Left cardiac atrium (tissue), 4 donors: ENCODE results near the gene LRRC41. TPM values are rescaled to one million over a fixed set of nuclear protein-coding genes. Genes with fewer than 3 reads are reported as not detected.
"Not testable (repeated sequence)": the region's sequence is repeated elsewhere in the genome, so short reads cannot be mapped to it uniquely, and the experiment has no call there.

Experiments
- ATAC-seq, 2 donors: fragments of 200-7000 bp; cut with Tn5 transposase; one replicate each; pipeline ENCODE4 v1.9.1; 2020; ENCODE audit warnings: mild to moderate bottlenecking in 2 of 2, moderate library complexity in 2 of 2
- DNase-seq: peaks from one replicate; pipeline ENCODE4 v3.0.0-alpha.2; 2020
- intact Hi-C, 2 donors: fragments of 100-400 bp; cut with DNase I; formaldehyde crosslinking; loops; one replicate each; pipeline versions ENCODE4 v1.14.1 to v1.15.1; 2022 to 2023
- long read RNA-seq: library from polyadenylated mRNA; unstranded; transcript quantifications from one replicate; pipeline ENCODE4 v2.0.0, GENCODE V29; 2021
- total RNA-seq, 2 donors: library from RNA; stranded (reverse); fragmentation: NEBNext Ultra II Directional; extraction: Animal tissue kit (Norgen Biotek cat#: 25700); gene quantifications; one replicate each; pipeline ENCODE4 v1.2.1, GENCODE V29; 2021
- donor health status: DM: no; HTN: yes; CAD: no.
- donor health status: DM: no; HTN: yes; CAD: no; lungs with severe emphysema.
- donor health status: DM: yes; HTN: yes; CAD: no.
- donor health status: Dilated cardiomyopathy.

LRRC41 gene, protein sequence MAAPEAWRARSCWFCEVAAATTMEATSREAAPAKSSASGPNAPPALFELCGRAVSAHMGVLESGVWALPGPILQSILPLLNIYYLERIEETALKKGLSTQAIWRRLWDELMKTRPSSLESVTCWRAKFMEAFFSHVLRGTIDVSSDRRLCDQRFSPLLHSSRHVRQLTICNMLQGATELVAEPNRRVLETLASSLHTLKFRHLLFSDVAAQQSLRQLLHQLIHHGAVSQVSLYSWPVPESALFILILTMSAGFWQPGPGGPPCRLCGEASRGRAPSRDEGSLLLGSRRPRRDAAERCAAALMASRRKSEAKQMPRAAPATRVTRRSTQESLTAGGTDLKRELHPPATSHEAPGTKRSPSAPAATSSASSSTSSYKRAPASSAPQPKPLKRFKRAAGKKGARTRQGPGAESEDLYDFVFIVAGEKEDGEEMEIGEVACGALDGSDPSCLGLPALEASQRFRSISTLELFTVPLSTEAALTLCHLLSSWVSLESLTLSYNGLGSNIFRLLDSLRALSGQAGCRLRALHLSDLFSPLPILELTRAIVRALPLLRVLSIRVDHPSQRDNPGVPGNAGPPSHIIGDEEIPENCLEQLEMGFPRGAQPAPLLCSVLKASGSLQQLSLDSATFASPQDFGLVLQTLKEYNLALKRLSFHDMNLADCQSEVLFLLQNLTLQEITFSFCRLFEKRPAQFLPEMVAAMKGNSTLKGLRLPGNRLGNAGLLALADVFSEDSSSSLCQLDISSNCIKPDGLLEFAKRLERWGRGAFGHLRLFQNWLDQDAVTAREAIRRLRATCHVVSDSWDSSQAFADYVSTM
- total RNA-seq, result 10 to 100 TPM; 34.5 to 46.4 TPM
- long read RNA-seq, full-length matches to known transcripts, result 76 of 107 reads
- long read RNA-seq, partial matches to known transcripts, result 19 of 107 reads
- long read RNA-seq, other reads (novel, unspliced or antisense), result 12 of 107 reads

DNA sequence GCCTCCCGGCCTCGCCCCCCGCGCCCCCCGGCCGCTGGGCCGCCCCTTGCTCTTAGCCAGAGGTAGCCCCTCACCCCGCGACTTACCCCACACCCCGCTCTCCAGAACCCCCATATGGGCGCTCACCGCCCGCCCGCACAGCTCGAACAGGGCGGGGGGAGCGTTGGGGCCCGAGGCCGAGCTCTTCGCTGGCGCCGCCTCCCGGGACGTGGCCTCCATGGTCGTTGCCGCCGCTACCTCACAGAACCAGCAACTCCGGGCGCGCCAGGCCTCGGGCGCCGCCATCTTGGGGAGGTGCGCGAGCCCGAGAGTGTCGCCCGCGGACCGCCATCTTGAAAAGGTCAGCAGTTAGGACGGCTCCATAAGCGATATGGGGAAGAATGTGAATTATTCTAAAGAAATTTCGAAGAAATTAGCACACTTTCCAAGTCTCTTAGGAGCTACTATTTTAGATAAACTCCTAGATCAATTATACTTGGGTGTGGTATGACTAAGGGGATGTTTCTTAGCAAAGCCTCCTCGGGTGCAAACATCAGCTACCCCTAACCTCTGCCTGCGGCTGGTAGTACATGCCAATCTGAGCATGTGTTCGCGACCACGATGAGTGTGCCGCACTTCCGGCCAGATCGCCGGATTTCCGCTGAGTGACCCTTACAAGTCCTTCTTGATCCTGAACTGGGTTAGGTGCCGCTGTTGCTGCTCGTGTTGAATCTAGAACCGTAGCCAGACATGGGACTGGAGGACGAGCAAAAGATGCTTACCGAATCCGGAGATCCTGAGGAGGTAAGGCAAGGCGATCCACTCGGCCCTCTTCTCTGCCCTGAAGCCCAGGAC, at the start of gene LRRC41, which contains the start of gene UQCRH:
Gene LRRC41, minus strand, starts transcription at position 579 of the 834 bp plus-strand sequence. Its CDS starts 294 bp downstream, at position 285.
Gene UQCRH, plus strand, starts transcription at position 661 of the 834 bp plus-strand sequence. Its CDS starts 69 bp downstream, at position 730.
- peak; percentile 92 to 93 for ATAC-seq
- intact Hi-C loops, result loop anchor here in 1 of 2 donors (2.0 kb wide), 1 partner anchor 38 kb away; the partner anchor contains the start of gene NSUN4
- DNase-seq, result peak; percentile 96

DNA sequence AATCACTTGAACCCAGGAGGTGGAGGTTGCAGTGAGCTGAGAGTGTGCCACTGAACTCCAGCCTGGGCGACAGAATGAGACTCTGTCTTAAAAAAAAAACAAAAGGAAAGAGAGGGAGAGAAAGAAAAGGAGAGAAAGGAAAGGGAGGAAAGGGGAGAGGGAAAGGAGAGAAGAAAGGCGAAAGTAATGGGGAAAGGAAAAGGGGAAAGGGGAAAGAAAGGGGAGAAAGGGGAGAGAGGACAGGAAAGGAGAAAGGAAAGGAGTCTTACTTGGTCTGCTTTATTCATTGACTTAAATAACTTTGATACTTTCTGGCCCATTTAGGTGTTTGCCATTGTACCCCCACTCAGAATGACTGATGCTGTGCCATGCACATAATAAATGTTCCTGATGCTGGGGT, 48.9 kb upstream of the LRRC41 start:
- DNase-seq, result no peak
- intact Hi-C loops, result no loop called here
- ATAC-seq, result no peak

DNA sequence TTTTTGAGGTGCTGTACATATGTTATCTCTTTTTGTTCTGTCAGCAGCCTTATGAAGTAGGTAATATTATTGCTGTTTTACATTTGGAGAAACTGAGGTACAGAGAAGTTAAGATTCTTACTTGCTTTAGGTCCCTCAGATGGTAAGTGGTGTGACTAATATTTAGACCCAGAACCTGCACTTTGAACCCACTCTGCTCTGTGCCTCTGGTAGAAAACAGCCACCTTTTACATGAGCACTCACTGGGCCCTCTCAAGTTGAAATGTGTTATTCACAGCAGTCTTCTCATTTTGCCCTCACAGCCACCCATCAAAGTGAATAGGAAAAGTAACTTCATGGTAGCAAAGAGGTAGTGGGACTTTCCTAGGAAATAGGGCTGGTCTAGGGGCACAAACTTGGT, 41.9 kb upstream of the LRRC41 start:
- DNase-seq, result no peak
- ATAC-seq, result no peak
- intact Hi-C loops, result loop anchor here (10.0 kb wide), 2 partner anchors 90 to 100 kb away; partner anchors contain the start of gene RAD54L (in 1 of the 2)

DNA sequence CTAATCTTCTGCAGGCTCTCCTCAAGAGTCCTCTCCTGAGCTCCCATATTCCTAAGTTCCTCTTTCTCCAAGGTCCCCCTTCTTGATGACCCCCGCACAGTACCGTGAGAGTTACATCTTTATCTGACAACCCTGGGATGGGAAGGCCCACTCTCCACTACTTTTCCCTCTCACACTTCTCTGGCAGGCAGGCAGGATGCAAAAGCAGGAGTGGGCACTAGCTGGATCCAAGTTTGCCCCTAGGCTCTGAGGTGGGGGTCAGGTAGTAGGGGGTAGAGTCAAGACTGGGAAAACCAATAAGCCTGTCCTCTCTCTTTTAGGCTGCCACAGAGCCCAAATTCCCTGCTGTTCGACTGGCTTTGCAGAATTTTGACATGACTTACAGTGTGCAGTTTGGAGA, 41.1 kb upstream of the LRRC41 start:
- DNase-seq, result no peak
- intact Hi-C loops, result loop anchor here (10.0 kb wide), 2 partner anchors 90 to 100 kb away; partner anchors contain the start of gene RAD54L (in 1 of the 2)
- no peak for ATAC-seq

DNA sequence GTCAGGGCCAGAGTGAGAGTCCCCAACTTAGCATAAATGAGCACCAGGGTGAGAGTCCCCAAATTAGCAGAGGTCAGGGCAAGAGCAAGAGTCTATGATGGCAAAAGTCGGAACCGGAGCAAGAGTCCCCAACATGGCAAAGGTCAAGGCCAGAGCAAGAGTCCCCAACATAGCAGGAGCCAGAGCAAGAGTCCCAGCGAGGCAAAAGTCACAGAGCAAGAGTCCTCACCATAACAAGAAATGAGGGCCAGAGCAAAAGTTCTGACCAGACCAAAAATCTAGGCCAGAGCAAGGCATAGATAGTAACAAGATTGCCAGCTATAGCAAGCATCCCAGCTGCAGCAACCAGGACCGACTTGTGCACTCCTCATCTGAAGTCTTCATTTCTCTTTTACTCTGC, 40.3 kb upstream of the LRRC41 start:
- ATAC-seq, result no peak
- no peak for DNase-seq
- intact Hi-C loops, result loop anchor here (10.0 kb wide), 2 partner anchors 89 to 99 kb away; partner anchors contain the start of gene RAD54L (in 1 of the 2)

DNA sequence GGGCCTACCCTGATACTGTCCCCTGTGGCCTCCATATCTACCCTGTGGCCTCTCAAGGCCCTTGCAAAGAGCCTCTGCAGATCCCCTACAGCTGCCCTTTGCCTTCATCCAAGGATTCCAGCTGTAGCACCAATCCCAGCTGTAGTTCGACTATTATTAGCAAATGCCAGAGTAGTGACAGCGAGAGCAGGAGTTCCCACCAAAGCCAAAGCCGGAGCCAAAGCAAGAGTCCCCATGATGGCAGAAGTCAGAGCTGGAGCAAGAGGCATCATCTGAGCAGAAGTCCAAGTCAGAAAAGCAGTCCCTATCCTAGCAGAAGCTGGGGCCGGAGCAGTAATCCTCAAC, 39.9 kb upstream of the LRRC41 start:
- intact Hi-C loops, result loop anchor here (10.0 kb wide), 2 partner anchors 89 to 99 kb away; partner anchors contain the start of gene RAD54L (in 1 of the 2)
- no peak for DNase-seq
- ATAC-seq, result no peak

DNA sequence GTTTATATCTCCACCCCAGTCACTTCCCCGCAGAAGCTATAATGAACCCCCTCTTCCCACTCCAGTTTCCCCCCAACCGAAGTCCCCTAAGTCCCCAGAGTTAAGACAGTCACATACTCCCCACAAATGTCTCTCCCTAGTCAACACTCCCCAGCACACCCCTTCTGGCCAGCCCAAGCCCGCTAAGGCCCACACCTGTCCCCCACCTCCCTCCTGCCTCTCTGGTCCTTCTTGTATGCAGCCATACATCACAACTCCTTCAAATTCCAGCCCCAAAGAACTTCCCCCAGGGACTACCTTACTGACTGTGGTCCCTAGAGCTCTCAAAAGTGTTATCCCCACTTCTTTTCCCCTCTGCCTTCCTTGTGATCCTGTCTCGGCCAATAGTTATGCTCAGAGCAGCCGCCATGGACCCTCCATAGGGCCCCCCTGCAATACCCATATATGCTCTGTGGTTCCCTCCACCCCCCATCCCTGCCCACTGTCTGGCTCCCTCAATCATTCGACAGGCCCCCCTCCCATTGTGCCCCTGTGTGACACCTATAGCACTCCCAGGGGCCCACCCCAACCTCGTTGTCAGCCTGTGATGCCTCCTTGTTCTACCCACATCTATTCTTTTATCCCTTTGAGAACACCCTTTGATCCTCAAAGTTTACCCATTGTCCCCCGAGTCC, 39.4 kb upstream of the LRRC41 start:
- no peak for ATAC-seq
- DNase-seq, result no peak
- intact Hi-C loops, result loop anchor here (10.0 kb wide), 2 partner anchors 88 to 98 kb away; partner anchors contain the start of gene RAD54L (in 1 of the 2)

DNA sequence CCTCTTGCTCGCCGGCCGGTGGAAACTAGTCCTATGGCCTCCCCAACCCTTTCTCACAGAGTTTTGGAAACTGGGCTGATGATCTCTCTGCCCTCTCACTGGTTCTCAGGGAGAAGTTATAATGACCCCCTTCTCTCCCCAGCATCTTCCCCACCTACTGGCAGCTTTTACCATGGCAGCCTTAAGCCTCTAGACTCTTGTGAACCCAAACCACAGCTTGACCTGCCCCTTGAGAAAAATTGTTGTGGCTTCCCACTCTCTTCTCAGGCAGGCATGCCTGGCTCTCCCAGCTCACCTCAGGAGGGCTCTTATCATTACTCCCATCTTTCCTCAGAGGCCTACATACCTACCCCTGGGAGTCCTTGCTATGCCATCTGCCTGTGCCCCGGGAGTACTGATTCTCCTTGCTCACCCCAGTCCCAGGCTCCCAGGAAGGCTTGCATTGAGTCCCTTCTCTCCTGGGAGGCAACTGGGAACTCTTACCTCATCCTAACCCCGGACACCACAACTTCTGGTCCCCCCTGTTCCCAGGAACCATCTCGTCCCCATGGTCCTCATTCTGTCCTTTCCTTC, 38.8 kb upstream of the LRRC41 start:
- ATAC-seq, result no peak
- no peak for DNase-seq
- intact Hi-C loops, result loop anchor here (10.0 kb wide), 2 partner anchors 87 to 97 kb away; partner anchors contain the start of gene RAD54L (in 1 of the 2)

DNA sequence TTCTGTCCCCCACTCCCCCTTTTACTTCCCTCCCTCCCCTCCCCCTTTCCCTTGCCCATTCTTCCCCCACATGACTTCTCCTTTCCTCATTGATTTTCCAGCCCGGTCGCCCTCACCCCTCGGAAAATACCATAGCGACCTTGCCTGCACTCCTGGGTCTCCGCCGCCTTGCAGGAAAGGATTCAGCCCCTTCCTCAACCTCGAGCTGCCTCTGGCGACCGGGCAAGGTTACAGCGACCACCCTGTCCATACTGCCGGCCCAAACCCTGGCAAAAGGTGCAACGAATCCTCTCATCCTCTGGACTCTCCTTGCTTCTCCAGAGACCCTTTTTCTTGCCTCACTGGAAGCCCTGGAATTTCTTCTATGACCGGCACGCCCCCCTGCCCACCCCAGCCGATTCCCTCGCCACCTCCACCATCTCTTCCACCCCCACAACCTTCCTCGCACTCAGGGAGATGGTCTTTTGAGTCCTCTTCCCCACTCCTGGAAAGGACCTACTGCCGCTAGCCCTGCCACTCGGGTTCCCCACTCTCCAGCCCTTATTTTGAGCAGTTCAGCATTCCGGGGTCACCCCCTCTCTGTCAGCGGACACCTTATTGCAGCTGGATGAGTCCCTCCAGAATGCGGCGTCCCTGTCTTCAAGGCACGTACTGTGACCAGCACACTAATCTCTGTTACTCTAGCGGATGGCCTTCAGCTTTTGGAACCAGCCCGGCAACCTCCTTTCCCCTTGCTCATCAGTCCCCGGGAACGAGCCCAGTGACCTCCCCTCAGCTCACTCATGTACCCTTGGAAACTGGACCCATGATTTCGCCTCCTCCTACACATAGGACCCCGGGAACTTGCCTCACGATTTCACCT, 38.0 kb upstream of the LRRC41 start:
- ATAC-seq (no peak), DNase-seq (peak; percentile 25)
- intact Hi-C loops, result loop anchor here (2.0 to 10.0 kb wide), 3 partner anchors 39 to 97 kb away; partner anchors contain the start of genes LRRC41 (in 1 of the 2), RAD54L (in 1 of the 2) and UQCRH (in 1 of the 2)

DNA sequence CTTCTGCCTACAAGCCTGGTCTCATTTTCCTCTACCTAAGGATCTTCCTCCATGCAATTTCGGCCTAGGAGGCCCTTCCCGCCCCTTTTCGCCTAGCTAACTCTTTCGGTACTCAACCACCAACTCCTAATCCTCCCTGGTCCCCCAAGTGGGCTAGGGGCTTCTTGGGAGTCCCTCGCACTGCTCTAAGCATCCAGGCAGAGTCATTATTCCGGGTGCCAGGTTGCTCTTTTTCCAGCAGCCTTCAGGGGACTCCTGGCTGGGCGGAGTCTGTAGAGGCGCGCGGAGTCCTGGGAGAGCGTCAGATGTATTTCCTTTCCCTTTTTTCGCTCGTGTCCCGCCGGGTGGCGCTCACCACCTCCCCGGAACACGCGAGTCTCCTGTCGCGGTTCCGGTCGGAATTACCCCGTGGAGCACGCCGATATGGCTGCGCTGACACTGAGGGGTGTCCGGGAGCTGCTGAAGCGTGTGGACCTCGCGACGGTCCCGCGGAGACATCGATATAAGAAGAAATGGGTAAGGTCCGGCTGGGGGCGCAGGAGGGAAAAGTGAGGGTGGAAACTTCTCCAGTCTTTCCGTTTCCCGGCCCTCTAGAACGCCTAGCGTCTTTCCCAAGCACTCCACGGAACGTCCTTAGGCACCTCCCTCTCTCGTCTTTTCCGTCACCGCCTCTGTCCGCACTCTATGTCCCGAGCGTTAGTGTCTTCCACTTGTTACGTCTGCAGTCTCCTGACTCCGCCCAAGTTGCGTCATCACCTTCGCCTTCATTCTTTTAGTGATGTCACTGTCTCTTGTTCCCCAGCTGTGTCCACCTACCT, 37.2 kb upstream of the LRRC41 start, which contains the start of gene NSUN4:
Gene NSUN4, plus strand, starts transcription at position 404 of the 818 bp plus-strand sequence. Its CDS starts 20 bp downstream, at position 424.
- ATAC-seq (peak; percentile 96), DNase-seq (peak; percentile 94)
- intact Hi-C loops, result loop anchor here (2.0 to 10.0 kb wide), 3 partner anchors 38 to 96 kb away; partner anchors contain the start of genes LRRC41 (in 1 of the 2), RAD54L (in 1 of the 2) and UQCRH (in 1 of the 2)

DNA sequence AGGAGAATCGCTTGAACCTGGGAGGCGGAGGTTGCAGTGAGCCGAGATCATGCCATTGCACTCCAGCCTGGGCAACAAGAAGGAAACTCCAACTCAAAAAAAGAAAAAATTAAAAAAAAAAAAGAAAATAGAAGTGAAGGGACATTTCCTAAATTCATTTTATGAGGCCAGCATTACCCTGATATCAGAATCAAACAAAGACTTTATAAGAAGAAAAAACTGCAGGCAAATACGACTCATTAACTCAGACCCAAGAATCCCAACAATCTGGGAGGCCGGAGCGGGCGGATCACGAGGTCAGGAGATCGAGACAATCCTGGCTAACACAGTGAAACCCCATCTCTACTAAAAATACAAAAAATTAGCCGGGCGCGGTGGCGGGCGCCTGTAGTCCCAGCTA, 34.0 kb upstream of the LRRC41 start:
- intact Hi-C loops, ATAC-seq, DNase-seq: not testable (repeated sequence)

DNA sequence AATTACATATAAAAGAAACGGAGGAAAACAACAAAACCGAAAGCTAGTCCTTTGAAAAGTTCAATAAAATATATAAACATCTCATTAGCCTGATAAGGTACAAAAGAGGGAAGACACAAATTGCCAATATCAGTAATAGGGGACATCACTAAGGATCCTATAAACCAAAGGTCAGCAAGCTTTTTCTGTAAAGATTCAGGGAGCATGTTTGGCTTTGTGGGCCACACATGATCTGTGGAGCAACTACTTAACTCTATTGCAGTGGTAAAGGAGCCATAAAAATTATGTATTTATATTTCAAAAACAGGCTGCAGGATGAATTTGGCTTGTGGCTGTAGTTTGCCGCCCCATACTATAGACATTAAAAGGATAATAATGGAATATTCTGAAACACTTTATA, 31.7 kb upstream of the LRRC41 start:
- ATAC-seq (no peak), DNase-seq (no peak)
- intact Hi-C loops, result no loop called here

DNA sequence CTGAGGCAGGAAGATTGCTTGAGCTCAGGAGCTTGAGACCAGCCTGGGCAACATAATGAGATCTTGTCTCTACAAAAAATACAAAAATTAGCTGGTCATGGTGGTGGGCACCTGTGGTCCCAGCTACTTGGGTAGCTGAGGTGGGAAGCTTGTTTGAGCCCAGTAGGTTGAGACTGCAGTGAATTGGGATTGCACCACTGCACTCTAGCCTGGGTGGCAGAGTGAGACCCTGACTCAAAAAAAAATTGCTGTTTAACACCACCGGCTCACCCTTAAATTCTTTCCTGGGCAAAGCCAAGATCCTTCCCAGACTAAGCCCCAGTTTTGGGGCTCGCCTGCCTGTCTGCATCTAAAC, 30.6 kb upstream of the LRRC41 start:
- intact Hi-C loops, result no loop called here
- ATAC-seq (no peak), DNase-seq (no peak)

DNA sequence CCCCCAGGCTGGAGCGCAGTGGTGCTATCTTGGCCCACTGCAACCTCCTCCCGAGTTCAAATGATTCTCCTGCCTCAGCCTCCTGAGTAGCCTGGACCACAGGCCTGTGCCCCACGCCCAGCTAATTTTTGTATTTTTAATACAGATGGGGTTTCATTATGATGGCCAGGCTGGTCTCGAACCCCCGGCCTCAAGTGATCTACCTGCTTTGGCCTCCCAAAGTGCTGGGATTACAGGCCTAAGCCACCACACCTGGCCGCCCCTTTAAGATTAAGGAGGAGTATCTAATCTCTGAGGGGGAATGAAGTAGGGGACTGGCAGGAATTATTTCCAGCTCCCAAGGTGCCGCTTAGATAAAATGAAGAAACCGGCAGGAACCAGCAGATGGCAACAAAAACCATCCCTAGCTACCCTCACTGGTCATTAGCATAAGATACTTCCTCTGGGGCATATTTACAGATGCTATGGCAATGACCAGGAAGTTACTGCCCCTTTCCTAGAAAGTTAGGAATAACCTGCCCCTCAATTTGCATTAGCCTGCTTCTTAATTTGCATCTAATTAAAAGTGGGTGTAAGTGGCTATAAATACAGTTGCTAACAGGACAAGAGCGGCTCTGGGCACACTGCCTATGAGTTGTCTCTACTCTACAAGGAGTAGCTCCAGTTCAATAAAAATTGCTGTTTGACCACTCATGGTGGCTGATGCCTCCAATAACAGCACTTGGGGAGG, 30.0 kb upstream of the LRRC41 start:
- peak in 1 of 2 donors; percentile 23 for ATAC-seq
- intact Hi-C loops, result no loop called here
- no peak for DNase-seq
